Keratinocyte (primary cell): Measurements from ENCODE around the gene MSGN1. TPM values are rescaled to one million over a fixed set of nuclear protein-coding genes. Genes with fewer than 3 reads are reported as not detected.

Experiments used
- DNase-seq: peaks from one replicate; pipeline ENCODE4 v3.0.0-alpha.2; 2011; ENCODE audit warnings: low read depth, missing footprints, low spot score
- FAIRE-seq: peaks from 2 replicates; lab custom pipeline; 2011; peaks lifted over from hg19 to GRCh38; lab: Jason Lieb, UNC
- H2AFZ ChIP-seq: 2 replicates; pipeline ENCODE4 v1.6.0; 2012; ENCODE audit warnings: low read length, control low read depth, inconsistent platforms; ENCODE audit not compliant: control insufficient read depth
- H3K27ac ChIP-seq: 2 replicates; pipeline ENCODE4 v1.5.1; 2011; ENCODE audit warnings: low read length; ENCODE audit not compliant: control insufficient read depth, insufficient read depth
- H3K27me3 ChIP-seq: 3 replicates; pipeline ENCODE4 v1.6.0; 2011; ENCODE audit warnings: low read length; ENCODE audit not compliant: control insufficient read depth, insufficient read depth; ENCODE audit errors: extremely low read depth
- H3K36me3 ChIP-seq, 2 experiments: 2 replicates in 1 of 2; 3 replicates in 1 of 2; pipeline ENCODE4 v1.5.1; 2011; ENCODE audit warnings: low read length in 2 of 2, mild to moderate bottlenecking in 1 of 2; ENCODE audit not compliant: control insufficient read depth in 2 of 2, insufficient read depth in 2 of 2; ENCODE audit errors: extremely low read depth in 1 of 2
- H3K4me1 ChIP-seq: 3 replicates; pipeline ENCODE4 v1.5.1; 2011; ENCODE audit warnings: low read length; ENCODE audit not compliant: control insufficient read depth, insufficient read depth; ENCODE audit errors: extremely low read depth
- H3K4me2 ChIP-seq: 3 replicates; pipeline ENCODE4 v1.6.0; 2011; ENCODE audit warnings: low read depth, low read length; ENCODE audit not compliant: control insufficient read depth, insufficient read depth; ENCODE audit errors: extremely low read depth
- H3K4me3 ChIP-seq, 3 experiments: fragments of 200-600 bp in 1 of 3; sonication (generic) in 1 of 3; 2 replicates in 2 of 3; 3 replicates in 1 of 3; pipeline ENCODE4 v1.5.1; 2011 to 2016; ENCODE audit warnings: low read length in 3 of 3, mild to moderate bottlenecking in 3 of 3, control low read depth in 2 of 3, inconsistent platforms in 1 of 3, low read depth in 1 of 3, mixed read lengths in 1 of 3, mixed run types in 1 of 3, moderate library complexity in 1 of 3; ENCODE audit not compliant: control insufficient read depth in 2 of 3, insufficient read depth in 2 of 3; ENCODE audit errors: extremely low read depth in 1 of 3
- H3K79me2 ChIP-seq: 2 replicates; pipeline ENCODE4 v1.6.0; 2012; ENCODE audit warnings: low read length; ENCODE audit not compliant: control insufficient read depth, insufficient read depth
- H3K9ac ChIP-seq: 3 replicates; pipeline ENCODE4 v1.6.0; 2011; ENCODE audit warnings: low read length; ENCODE audit not compliant: control insufficient read depth, insufficient read depth; ENCODE audit errors: extremely low read depth
- H3K9me1 ChIP-seq: 3 replicates; pipeline ENCODE4 v1.6.0; 2011; ENCODE audit warnings: low read length; ENCODE audit not compliant: control insufficient read depth, insufficient read depth; ENCODE audit errors: extremely low read depth
- H3K9me3 ChIP-seq: 2 replicates; pipeline ENCODE4 v1.5.1; 2012; ENCODE audit warnings: low read depth, low read length; ENCODE audit not compliant: control insufficient read depth
- H4K20me1 ChIP-seq: 3 replicates; pipeline ENCODE4 v1.6.0; 2011; ENCODE audit warnings: low read length; ENCODE audit not compliant: control insufficient read depth, insufficient read depth; ENCODE audit errors: extremely low read depth
- CTCF ChIP-seq, 3 experiments: IDR thresholded peaks in 1 of 3; conservative IDR thresholded peaks in 1 of 3; optimal IDR thresholded peaks in 1 of 3; 2 replicates in 2 of 3; 3 replicates in 1 of 3; pipeline versions ENCODE3 to v1.5.1; 2011; ENCODE audit warnings: low read length in 3 of 3, mild to moderate bottlenecking in 3 of 3, moderate library complexity in 2 of 3, control low read depth in 1 of 3, inconsistent platforms in 1 of 3; ENCODE audit not compliant: insufficient read depth in 2 of 3; ENCODE audit errors: extremely low read depth in 1 of 3
- EZH2 ChIP-seq: IDR thresholded peaks from one replicate; pipeline ENCODE4 v1.6.1; 2012; ENCODE audit warnings: inconsistent platforms, mild to moderate bottlenecking, low read length, moderate library complexity
- dilution Hi-C: fragments of 300-500 bp; cut with MboI; formaldehyde crosslinking; loops from one replicate; pipeline ENCODE4 v1.7.0; 2020; ENCODE audit warnings: low sequenced_read_pairs; ENCODE audit not compliant: extremely low pct_ligation_motif_present
- polyA plus RNA-seq, 5 experiments: library from polyadenylated mRNA; depleted of rRNA in 3 of 5; stranded (reverse) in 3 of 5; stranded (forward) in 1 of 5; unstranded in 1 of 5; fragments of >200 nt; gene quantifications; 1 replicate in 1 of 5; 2 replicates in 3 of 5; 3 replicates in 1 of 5; pipeline versions ENCODE4 v1.2.1 to v1.2.3, GENCODE V29; 2011 to 2012; ENCODE audit warnings: missing spikeins in 2 of 5, low read depth in 1 of 5, low replicate concordance in 1 of 5

Gene MSGN1
- polyA plus RNA-seq, 1 donor (not counting 4 experiments of a cell fraction or from before 2014, with no cell fraction given): 0.22 TPM

GRCh38 chr2:17793296-17793695 lies 23.0 kb upstream of the MSGN1 start:
- no peaks in the 10 kb centered on the region for H3K9me3 ChIP-seq
- H3K4me1 ChIP-seq: no peaks in the 10 kb centered on the region
- H4K20me1 ChIP-seq: no peaks in the 10 kb centered on the region
- no peak for FAIRE-seq
- no peak overlapping the region for H3K9ac ChIP-seq
- no peak overlapping the region for H2AFZ ChIP-seq
- dilution Hi-C loops: no loop called here
- H3K4me3 ChIP-seq: no peak overlapping the region
- no peaks in the 10 kb centered on the region for H3K36me3 ChIP-seq
- no peak for DNase-seq
- H3K9me1 ChIP-seq: no peaks in the 10 kb centered on the region
- no peaks in the 10 kb centered on the region for H3K79me2 ChIP-seq
- H3K27ac ChIP-seq: no peak overlapping the region
- H3K27me3 ChIP-seq: no peaks in the 10 kb centered on the region
- H3K4me2 ChIP-seq: no peak overlapping the region
- no peak for TF ChIP-seq EZH2
- no peak for TF ChIP-seq CTCF (optimal IDR thresholded peaks at IDR 0.05 in 1 of 3, IDR thresholded peaks at IDR 0.05 in 1 of 3, conservative IDR thresholded peaks at IDR 0.05 in 1 of 3; ENCODE audit: extremely low read depth in 1 of 3, insufficient read depth in 2 of 3, low read length in 3 of 3)

- no peaks in the 10 kb centered on the region for H4K20me1 ChIP-seq
- no peak overlapping the region for H2AFZ ChIP-seq
- no peak overlapping the region for H3K4me3 ChIP-seq
- no peak overlapping the region for H3K27ac ChIP-seq
- DNase-seq (no peak), FAIRE-seq (no peak)
- dilution Hi-C loops: no loop called here
- no peaks in the 10 kb centered on the region for H3K9me3 ChIP-seq
- H3K9me1 ChIP-seq: no peaks in the 10 kb centered on the region
- no peaks in the 10 kb centered on the region for H3K4me1 ChIP-seq
- H3K27me3 ChIP-seq: no peaks in the 10 kb centered on the region
- no peak overlapping the region for H3K9ac ChIP-seq
- no peak overlapping the region for H3K4me2 ChIP-seq
- H3K79me2 ChIP-seq: no peaks in the 10 kb centered on the region
- no peaks in the 10 kb centered on the region for H3K36me3 ChIP-seq
- TF ChIP-seq CTCF (optimal IDR thresholded peaks at IDR 0.05 in 1 of 3, IDR thresholded peaks at IDR 0.05 in 1 of 3, conservative IDR thresholded peaks at IDR 0.05 in 1 of 3; ENCODE audit: extremely low read depth in 1 of 3, insufficient read depth in 2 of 3, low read length in 3 of 3) (no peak), EZH2 (no peak)
These were observed 22.4 kb upstream of the MSGN1 start for GRCh38 chr2:17793803-17794354.
